ENCODE results near the gene ZNF121.

ZNF121 gene

GRCh38 chr19:9538183-9539058 lies 45.9 kb downstream of the ZNF121 start, which contains the start of gene ZNF426:
TSS of gene ZNF426 (minus strand) at chr19:9538645. CDS start at chr19:9536232, 2,413 bp downstream.
- DNase-seq: peak; percentile 83 to 85

DNA sequence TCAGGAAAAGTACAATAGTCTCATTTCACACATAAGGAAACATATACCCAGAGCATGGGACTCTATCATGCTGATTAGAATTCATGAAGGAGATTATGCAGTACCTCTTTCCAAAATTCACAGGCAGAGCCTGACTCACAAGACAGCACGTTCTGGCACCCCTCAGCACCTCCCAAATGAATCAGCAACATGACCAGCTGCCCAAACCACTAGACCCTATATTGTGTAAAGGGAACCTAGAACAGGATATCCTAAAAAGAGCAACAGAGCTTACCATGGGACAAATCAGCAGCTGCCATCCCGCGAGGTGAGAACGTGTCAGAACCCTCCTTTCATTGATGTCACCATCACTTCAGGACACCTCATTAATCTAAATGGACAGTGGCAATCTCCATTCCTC lies 48.4 kb downstream of the ZNF121 start:
- no peak for DNase-seq

DNA sequence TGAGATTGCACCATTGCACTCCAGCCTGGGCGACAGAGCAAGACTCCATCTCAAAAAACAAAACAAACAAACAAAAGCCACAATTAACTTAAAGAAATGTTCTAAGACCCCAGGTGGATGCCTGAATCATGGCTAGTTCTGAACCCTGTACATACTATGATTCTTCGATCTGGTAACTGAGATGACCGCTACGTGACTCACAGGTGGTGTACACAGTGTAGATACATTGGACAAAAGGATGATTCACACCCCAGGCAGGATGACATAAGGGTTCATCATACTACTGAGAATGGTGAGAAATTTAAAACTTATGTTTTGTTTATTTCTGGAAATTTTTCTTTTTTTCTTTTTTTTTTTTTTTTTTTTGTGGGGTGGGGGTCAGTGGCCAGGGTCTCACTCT lies 52.4 kb downstream of the ZNF121 start:
- no peak for DNase-seq

- DNase-seq: no peak
Measured at GRCh38 chr19:9528757-9529336, 55.5 kb downstream of the ZNF121 start.

DNA sequence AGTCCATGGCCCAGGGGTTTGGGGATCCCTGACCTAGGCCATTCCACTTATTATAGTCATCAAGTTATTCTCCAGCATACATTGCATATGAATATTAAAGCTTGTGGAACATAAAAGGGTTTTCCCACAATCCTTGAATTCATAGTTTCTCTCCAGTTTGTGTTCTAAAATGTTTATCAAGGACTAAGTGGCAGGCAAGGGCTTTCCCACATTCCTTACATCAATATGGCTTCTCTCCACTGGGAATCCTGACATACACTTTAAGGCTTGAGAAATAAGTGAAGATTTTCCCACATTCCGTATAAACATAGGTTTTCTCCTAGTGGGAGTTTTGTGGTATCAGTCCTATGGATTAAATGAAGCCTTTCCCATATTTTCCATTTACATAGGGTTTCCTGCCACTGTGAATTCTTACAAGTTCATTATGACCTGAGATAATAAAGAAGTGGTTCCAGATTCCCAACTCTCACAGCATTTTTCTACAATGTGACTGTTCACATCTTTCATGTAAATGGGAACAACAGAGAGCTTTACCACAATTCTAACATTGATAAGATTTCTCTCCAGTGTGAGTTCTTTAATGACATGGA lies 60.3 kb downstream of the ZNF121 start:
- no peak for DNase-seq
